Mesothelial cell of epicardium (in vitro differentiated cells): ENCODE results near the gene MBLAC1. TPM values are rescaled to one million over a fixed set of nuclear protein-coding genes. Genes with fewer than 3 reads are reported as not detected.

Experiments
- DNase-seq, 2 experiments: peaks; one replicate each; pipeline ENCODE4 v3.0.0; 2021; ENCODE audit warnings: low spot score in 2 of 2; ENCODE audit not compliant: unreplicated experiment in 2 of 2
- H3K27ac Mint-ChIP-seq: 2 replicates; pipeline ENCODE4 v1.8.0; 2021; ENCODE audit warnings: mixed read lengths
- H3K27me3 Mint-ChIP-seq: 2 replicates; pipeline ENCODE4 v1.8.0; 2021; ENCODE audit warnings: low read depth, mixed read lengths
- H3K36me3 Mint-ChIP-seq: 2 replicates; pipeline ENCODE4 v1.8.0; 2021; ENCODE audit warnings: mixed read lengths
- H3K4me1 Mint-ChIP-seq: 2 replicates; pipeline ENCODE4 v1.8.0; 2021; ENCODE audit warnings: mixed read lengths
- H3K4me3 Mint-ChIP-seq: 2 replicates; pipeline ENCODE4 v1.8.0; 2021; ENCODE audit warnings: mild to moderate bottlenecking, moderate library complexity, mixed read lengths
- H3K9me3 Mint-ChIP-seq: 2 replicates; pipeline ENCODE4 v1.8.0; 2021; ENCODE audit warnings: mixed read lengths
- CTCF ChIP-seq: fragments of 200-600 bp; sonication (generic); IDR thresholded peaks from one replicate; pipeline ENCODE4 v1.5.0; 2021; ENCODE audit warnings: antibody characterized with exemption; ENCODE audit not compliant: unreplicated experiment
- total RNA-seq: library from RNA; stranded (reverse); gene quantifications from 3 replicates; pipeline ENCODE4 v1.2.1, GENCODE V29; 2021

The MBLAC1 gene
- total RNA-seq, 1 donor from 2014 or later, result 3.5 TPM

- H3K9me3 Mint-ChIP-seq, result no peaks in the 10 kb centered on the region
- H3K36me3 Mint-ChIP-seq, result no peaks in the 10 kb centered on the region
- H3K27me3 Mint-ChIP-seq, result no peaks in the 10 kb centered on the region
- H3K27ac Mint-ChIP-seq, result peak overlapping the region; percentile 84
- H3K4me1 Mint-ChIP-seq, result peaks cover 17% of the 10 kb centered on the region
- H3K4me3 Mint-ChIP-seq, result peak overlapping the region; percentile 73
- no peak for TF ChIP-seq CTCF
- no peak for DNase-seq
These were observed 32.4 kb downstream of the MBLAC1 start for GRCh38 chr7:100159099-100159623.

- Mint-ChIP-seq H3K27ac (no peak overlapping the region), H3K27me3 (no peaks in the 10 kb centered on the region), H3K4me3 (peak overlapping the region; percentile 43), H3K36me3 (no peaks in the 10 kb centered on the region), H3K4me1 (peaks cover 17% of the 10 kb centered on the region), H3K9me3 (no peaks in the 10 kb centered on the region)
- no peak for DNase-seq
- TF ChIP-seq CTCF, result no peak
These were observed 33.3 kb downstream of the MBLAC1 start for GRCh38 chr7:100160067-100160466.

DNA sequence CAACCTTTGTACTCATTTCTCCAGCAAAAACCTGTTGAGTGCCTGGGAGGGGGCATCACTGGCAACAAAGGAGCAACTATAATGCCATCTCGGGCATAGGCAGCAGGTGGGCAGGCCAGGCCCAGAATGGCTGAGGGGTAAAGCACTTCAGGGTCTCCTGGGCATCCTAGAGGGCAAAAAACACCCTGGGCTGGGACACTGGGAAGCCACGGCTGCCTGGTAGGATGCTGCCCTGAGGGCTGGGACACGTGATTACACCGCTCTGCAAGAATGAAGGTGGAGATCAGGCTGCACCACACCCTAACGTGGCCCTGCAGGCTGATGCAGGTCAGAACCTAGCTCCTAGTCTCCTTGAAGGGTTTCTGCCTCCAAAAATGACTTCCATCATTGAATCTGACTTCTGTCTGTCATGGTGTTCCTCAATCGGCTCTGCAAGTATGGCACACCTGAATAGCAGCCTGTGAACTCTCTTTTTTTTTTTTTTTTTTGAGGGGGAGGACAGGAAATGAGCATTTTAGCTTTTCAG, 36.3 kb downstream of the MBLAC1 start:
- TF ChIP-seq CTCF, result no peak
- no peak overlapping the region for H3K27ac Mint-ChIP-seq
- H3K36me3 Mint-ChIP-seq, result no peaks in the 10 kb centered on the region
- H3K4me1 Mint-ChIP-seq, result peaks cover 29% of the 10 kb centered on the region
- H3K27me3 Mint-ChIP-seq, result peaks cover 22% of the 10 kb centered on the region
- H3K9me3 Mint-ChIP-seq, result no peaks in the 10 kb centered on the region
- no peak overlapping the region for H3K4me3 Mint-ChIP-seq
- no peak for DNase-seq

- Mint-ChIP-seq H3K36me3 (no peaks in the 10 kb centered on the region), H3K27ac (no peak overlapping the region), H3K4me1 (peaks cover 35% of the 10 kb centered on the region), H3K9me3 (no peaks in the 10 kb centered on the region), H3K27me3 (peaks cover 30% of the 10 kb centered on the region), H3K4me3 (no peak overlapping the region)
- TF ChIP-seq CTCF, result no peak
- DNase-seq, result no peak
These were observed 37.1 kb downstream of the MBLAC1 start for GRCh38 chr7:100163871-100164270.

- H3K4me1 Mint-ChIP-seq, result peaks cover 39% of the 10 kb centered on the region
- peak overlapping the region; percentile 3 for H3K4me3 Mint-ChIP-seq
- peaks cover 36% of the 10 kb centered on the region for H3K27me3 Mint-ChIP-seq
- DNase-seq, result no peak
- H3K9me3 Mint-ChIP-seq, result no peaks in the 10 kb centered on the region
- TF ChIP-seq CTCF, result no peak
- peak overlapping the region; percentile 54 for H3K27ac Mint-ChIP-seq
- H3K36me3 Mint-ChIP-seq, result peaks cover 2% of the 10 kb centered on the region
These were observed 39.7 kb downstream of the MBLAC1 start for GRCh38 chr7:100166317-100166940.
